ENCODE results near the gene PPP1R37. TPM values are rescaled to one million over a fixed set of nuclear protein-coding genes. Genes with fewer than 3 reads are reported as not detected.
A peak's percentile ranks its signal among the peaks of the same experiment; 100 is the strongest.

The PPP1R37 gene
- total and polyA plus RNA-seq, 2 of the 13 experiments (the other 11 are each of a cell fraction or from before 2014, with no cell fraction given), result 9.0 to 14.3 TPM

GRCh38 chr19:45179072-45179891 lies 86.3 kb downstream of the PPP1R37 start (continued):
- TF ChIP-seq ZNF3 (CRISPR knock-in tag; IDR thresholded peaks at IDR 0.05) (no peak), KDM5A (IDR thresholded peaks at IDR 0.05; ENCODE audit: borderline replicate concordance, low read length) (peak; percentile 58; the same call in 1 of the 2 replicates), ZNF609 (CRISPR knock-in tag; IDR thresholded peaks at IDR 0.05; ENCODE audit: borderline replicate concordance) (no peak), NR2F1 (CRISPR knock-in tag; IDR thresholded peaks at IDR 0.05) (no peak), ZNF563 (CRISPR knock-in tag; IDR thresholded peaks at IDR 0.05) (peak; percentile 49; the same call in 1 of the 2 replicates), ZNF777 (CRISPR knock-in tag; IDR thresholded peaks at IDR 0.05) (peak; percentile 96), HOXA3 (CRISPR knock-in tag; IDR thresholded peaks at IDR 0.05) (peak; percentile 28; the same call in 1 of the 2 replicates), PATZ1 (CRISPR knock-in tag; IDR thresholded peaks at IDR 0.05) (peak; percentile 28; the same call in 1 of the 2 replicates), SATB2 (CRISPR knock-in tag; IDR thresholded peaks at IDR 0.05) (0 out of 2 replicates have a peak, but pooled peaks have one; percentile 15), IRF9 (CRISPR knock-in tag; IDR thresholded peaks at IDR 0.05; ENCODE audit: borderline replicate concordance) (0 out of 2 replicates have a peak, but pooled peaks have one; percentile 3), CCDC6 (CRISPR knock-in tag; IDR thresholded peaks at IDR 0.05) (no peak), UBTF (CRISPR knock-in tag; IDR thresholded peaks at IDR 0.05) (peak; percentile 70; the same call in 1 of the 2 replicates), ZBTB7A (CRISPR knock-in tag; IDR thresholded peaks at IDR 0.05) (0 out of 2 replicates have a peak, but pooled peaks have one; percentile 35), RARG (CRISPR knock-in tag; IDR thresholded peaks at IDR 0.05; ENCODE audit: low read depth) (no peak), TERF1 (CRISPR knock-in tag; IDR thresholded peaks at IDR 0.05) (no peak), HCFC1 (IDR thresholded peaks at IDR 0.05; ENCODE audit: low read depth, low read length) (no peak)

All from HepG2 (cell line).